NAMALWA (cell line): Measurements from ENCODE around the gene KIF21A.

Experiments used
- DNase-seq: peaks from one replicate; pipeline ENCODE4 v3.0.0-alpha.2; 2015; ENCODE audit warnings: low spot score

The KIF21A gene

DNA sequence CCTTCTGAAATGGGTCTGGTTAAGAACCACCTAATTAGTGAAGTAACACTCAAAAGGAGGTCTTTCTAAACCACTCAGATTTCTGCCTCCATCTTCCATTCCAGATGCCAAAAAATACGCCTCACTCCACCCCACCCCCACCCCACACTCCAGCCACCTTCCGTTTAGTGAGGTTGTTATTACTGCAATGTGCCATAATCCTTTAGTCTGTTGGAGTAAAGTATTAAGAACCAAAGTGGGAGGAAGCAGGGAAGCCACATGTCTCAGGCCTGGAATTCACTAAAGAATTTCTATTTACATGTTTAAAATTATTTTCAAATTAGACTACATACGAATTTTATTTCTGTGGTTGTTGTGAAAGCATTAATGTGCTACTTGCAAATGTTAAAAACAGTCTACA, 7.4 kb downstream of the KIF21A start:
- DNase-seq: no peak

DNA sequence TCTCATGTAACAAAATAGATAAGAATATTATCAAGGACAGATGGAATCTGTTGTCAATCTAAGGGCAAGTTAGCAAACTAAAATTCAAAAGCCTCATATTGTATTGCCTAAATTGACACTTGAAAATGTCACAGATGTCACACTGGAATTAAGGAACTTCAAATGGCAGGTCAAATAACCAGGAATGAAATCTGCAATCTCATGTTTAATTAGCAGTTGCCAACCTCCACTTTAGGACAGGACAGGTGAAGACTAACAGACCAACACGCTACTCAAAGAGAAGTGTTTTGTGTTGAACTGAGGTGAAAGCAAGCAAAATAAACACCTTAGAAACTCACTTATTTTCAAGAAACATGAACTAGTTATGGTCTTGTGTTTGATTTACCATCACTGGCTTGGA, 11.1 kb downstream of the KIF21A start:
- no peak for DNase-seq

DNA sequence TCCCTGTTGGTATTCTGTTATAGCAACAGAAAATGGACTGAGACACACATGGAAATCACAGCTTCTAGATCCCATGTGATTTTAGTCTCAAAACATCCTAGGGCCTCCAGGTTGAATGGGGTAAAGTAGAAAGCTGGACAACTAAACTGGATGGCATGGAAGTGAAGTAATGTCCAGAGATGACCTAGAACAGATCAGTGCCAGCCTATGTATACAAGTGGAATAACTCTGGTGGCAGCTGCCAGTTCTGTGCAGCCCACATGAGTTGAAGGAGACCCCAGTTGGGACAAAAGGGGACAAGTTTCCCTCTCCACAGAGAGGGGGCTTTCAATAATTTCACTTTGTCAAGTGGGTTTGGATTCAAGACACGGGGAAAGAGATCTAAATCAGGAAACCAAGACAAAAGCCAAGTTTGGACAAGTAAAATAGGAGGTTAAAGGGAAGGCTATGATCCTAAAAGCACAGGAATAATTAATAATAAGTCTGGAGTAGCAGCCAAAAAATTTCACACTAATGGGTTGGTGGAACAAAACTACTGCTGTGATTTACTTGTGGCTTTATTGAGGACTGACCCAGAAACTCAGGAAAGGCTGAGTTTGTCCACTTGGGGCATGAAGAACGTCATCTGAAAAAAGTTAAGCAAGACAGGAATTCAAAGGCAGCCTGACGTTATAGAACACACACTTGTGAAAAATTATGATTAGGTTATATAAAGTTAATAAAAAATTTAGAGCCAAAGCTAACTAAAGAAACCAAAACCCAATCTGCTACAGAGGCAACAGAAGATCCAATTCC, 11.7 kb downstream of the KIF21A start:
- no peak for DNase-seq

DNA sequence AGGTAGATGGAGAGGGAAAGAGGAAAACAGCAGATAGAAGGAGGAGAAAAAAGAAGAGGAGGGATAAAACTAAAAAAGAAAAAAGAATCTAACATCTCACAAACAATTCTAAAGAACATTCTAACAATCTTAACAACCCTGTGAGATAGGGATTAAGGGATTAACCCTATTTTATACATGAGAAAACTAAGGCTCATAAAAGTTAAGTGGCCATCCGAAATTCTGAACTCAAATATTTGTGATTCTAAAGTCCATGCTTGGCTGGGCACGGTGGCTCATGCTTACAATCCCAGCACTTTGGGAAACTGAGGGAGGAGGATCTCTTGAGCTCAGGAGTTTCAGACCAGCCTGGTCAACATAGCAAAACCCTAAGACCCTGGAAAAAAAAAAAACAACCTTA, 13.1 kb downstream of the KIF21A start:
- DNase-seq: no peak

DNA sequence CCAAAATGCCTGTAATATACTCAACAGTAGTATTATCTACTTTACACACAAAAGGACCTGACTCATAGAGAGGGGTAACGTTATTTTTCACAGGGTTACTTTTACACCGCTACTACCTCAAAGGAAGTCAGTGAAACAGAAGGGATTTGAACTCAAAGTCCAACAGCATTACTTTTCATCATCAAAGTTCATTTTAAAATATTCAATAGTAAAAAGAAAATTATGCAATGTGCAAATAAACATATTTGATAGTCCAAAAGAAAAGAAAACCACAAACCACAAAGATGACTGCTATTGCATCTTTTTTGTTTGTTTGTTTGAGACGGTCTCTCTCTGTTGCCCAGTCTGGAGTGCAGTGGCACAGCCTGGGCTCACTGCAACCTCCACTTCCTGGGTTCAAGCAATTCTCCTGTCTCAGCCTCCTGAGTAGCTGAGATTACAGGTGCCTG, 15.5 kb downstream of the KIF21A start:
- DNase-seq: no peak

DNA sequence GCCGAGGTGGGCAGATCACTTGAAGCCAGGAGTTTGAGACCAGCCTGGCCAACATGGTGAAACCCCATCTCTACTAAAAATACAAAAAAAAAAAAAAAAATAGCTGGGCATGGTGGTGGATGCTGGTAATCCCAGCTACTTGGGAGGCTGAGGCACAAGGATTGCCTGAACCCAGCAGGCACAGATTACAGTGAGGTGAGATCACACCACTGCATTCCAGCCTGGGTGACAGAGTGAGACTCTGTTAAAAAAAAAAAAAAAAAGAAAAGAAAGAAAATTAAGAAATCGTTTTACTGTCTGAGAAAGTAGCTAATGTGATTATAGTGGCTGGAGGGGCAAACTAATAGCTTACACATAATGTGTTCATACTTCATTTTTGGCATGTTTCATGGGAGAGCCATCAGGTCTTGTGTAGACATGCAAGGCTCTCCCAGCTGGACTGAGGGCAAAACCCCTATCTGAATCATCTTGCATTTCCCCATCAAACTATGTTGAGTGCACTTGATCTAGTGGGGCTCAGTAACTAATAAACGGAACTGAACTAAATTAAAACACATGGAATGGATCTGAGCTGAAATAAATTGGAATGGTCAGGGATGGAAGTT, 16.2 kb downstream of the KIF21A start:
- no peak for DNase-seq

DNA sequence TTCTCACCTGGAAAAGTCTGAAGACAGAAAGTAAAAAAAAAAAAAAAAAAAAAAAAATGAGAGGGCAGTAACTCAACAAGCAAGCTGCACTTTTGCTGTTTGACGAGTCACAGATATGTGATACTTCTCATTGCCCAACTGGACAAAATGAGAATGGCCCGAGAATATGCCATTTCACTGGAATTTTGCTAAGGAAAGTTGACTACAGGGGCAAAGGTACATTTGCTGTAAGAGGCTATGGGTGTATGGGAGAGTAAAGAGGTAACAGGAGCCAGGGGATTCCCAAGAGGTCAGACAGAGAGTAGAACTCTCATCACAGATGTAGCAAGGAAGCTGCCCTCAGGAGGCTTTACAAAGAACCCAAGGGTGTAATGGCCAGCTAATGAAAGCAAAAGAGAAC, 22.9 kb downstream of the KIF21A start:
- no peak for DNase-seq

DNA sequence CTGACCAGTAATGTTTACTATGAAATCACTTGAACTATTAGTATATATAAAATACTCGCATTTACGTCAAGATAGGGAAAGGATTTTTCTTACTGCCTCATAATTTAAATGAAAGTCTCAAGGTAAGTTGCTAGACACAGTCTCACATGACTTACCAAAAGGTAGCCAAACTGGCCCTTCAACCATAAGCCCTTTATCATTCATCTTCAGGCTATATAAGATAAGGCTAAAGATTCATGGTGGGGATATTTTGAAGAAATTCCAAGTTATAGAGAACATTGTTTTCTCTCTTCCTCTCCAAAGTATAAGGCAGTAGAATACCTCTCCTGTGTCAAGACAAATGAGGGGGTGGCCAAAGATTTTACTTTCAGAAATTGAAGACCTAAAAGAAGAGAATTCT, 23.4 kb downstream of the KIF21A start:
- DNase-seq: no peak

DNA sequence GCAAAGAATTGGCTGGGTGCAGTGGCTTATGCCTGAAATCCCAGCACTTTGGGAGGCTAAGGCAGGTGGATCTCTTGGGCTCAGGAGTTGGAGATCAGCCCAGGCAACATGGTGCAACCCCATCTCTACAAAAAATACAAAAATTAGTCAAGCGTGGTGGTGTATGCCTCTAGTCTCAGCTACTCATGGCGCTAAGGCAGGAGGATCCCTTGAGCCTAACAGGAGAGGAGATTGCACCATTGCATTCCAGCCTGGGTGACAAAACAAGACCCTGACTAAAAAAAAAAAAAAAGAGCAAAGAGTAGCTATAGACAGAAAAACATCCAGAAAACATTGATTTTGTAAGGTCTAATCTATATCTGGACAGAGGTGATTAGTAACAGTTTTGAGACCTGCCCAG, 25.0 kb downstream of the KIF21A start:
- DNase-seq: no peak

DNA sequence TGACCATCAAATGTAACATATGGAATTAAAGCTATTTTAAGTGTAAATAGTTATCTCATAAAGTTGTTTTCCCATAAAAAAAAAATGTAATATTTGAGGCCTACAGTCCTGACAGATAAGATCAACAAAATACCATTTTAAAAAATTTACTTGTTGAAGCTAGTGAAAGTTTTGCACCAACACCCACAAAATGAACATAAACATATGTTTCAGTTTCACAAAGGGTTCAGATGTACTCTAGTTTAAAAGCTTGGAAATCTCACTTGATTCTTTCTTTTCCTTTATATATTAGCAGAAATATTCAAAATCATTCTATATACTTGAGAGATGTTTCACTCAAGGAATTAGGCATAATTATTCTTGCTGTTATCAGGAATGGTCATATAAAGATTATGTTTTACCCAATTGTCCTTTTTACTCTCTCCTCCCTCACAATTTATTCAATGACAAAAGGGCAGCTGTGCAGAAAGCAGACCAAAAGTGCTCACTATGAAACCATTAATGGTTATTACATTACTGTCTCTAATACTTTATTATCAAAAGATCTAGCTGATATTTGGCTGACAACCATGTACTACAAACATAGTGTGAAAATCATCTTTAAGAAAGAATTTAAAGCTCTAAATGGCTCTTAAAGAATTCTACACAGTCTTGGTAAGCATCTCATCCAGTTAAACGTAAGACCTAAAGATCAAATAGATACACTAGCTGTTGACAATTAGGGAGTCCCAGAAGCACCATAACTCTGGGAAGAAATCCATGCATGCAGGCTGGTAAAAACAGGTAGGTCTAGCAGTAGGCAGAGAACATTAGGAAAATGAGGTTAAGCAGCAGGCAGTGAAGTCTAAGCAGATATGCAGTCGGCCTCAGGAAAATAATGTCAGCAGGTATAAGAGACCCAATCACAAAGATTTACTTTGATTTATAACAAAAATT, 28.8 kb downstream of the KIF21A start:
- no peak for DNase-seq

DNA sequence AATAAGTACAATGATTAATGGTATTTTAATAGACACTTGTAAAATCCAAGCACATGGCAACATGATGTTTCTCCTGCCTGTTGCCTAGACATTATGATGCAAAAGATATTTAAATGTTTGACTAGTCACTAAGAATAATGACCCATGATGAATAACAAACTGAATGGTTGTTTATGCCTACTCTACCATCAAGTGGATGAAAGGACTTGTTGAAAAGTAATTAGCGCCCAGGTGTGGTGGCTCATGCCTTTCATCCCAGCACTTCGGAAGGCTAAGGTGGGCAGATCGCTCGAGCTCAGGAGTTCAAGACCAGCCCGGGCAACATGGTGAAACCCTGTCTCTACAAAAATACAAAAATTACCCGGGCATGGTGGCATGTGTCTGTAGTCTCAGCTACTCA, 30.7 kb downstream of the KIF21A start:
- no peak for DNase-seq

DNA sequence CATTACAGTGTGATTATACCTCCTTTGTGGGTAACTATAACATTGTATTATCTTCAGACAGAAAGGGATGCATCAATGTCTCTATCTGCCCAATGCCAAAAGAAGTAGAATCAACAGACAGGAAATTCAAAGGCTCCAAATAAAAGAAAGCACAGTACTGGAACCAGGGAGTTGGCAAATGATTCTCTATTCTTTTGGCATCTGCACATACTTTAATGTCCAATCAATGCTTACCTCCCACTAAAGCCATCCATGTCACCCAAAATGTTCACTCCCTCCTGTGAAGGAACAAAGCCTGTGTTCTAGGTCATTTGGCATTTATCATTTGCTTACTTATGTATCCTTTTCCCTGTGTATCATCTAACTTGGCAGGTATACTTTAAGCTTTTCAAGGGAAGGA, 36.7 kb downstream of the KIF21A start:
- no peak for DNase-seq

DNA sequence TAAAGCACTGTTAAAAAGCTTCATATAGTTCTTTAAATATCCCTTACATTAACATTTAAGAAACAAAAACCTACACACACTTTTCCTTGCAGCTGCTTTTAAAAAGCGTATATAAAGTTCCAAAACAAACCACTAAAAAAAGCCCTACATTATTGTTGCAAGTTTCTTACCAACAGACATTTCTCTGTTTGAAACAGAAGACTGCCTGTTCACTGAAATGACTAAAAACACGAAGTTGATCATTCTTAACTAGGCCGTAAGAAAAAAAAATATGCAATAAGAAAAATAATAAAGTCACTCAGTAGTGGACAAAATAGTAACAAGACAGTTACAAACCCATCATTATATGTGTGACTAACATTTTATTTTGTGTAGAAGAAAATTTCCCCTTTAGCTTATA, 37.3 kb downstream of the KIF21A start:
- DNase-seq: no peak

DNA sequence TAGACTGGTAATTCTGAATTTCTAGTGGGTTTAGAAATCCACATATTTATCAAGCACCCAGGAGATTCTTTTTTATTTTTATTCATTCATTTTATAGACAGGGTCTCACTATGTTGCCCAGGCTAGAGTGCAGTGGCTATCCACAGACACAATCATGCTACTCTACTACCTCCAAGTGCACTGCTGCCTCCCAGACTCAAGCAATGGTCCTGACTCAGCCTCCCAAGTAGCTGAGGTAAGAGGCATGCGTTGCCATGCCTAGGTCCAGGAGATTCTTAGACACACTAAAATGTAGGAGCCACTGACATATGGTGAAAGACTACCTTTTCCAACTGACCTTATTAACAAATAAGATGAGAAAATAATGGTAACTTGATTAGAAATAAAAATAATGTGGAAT, 38.9 kb downstream of the KIF21A start:
- DNase-seq: no peak

DNA sequence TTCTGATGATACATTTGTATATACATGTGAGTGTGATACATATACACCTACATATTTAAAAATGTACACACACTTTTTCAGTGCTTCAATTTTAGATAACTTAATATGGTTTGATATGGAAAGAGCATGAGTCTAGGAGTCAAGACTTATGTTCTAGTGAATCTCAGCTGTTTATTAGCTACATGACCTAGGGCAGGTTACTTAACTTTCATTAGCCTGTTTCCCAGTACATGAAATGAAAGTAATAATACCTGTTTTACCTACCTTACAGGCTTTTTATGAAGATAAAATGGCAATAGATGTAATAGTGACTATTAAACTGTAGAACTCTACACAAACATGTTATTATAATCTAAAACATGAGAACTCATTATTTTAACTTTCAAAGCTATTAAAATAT, 39.5 kb downstream of the KIF21A start:
- no peak for DNase-seq

DNA sequence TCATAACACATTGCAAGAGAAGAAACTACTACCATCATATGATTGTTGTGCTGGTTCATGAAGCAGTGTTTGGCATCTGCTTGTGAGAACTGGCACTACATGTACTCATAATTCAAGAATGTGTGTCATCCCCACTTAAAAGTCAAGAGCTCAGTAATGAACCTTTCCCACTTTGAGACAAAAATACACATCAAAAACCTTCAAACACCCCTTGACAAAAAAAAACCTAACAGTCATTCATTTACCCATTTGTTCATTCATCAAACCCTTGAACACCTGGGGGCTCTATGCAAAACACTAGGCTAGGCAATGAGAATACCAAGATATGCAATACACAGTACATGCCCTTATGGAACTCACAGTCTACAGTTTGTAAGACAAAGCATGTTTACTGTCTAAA, 40.0 kb downstream of the KIF21A start:
- DNase-seq: no peak

DNA sequence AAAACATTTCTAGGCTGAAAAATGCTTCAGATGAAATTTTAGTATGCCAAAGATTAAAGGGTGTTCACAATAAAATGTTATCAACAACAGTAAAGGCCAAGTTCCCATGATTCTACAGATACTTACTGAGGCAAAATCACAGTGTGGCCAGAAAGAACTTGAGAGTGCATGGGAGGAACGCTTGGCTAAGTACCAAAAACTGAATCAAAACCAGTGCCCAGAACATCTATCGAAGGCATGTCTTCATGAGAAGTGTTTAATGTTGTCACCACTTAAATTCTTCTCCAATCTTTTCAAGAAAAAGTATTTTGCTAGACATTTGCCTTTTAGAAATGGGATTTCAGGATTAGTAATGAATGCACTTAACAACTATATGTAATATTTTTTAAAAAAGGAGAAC, 41.5 kb downstream of the KIF21A start:
- DNase-seq: no peak

DNA sequence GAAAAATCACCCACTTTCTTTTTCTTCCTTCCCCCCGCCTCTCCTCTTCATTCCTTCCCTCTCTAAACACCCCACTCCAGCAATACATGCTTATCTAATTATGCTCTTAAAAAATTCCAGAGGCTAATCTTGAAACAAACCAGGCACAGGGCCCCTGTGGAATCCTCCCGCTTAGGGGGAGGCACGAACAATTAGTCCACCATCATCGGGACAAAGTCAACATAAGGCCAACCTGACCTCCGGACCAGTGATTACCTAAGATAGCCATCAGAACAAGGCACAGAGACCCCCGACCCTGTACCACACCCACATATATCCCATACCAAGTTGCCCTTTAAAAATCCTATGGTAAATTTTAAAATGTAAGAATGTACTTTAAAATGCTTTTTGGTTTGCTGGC, 47.1 kb downstream of the KIF21A start:
- DNase-seq: no peak

DNA sequence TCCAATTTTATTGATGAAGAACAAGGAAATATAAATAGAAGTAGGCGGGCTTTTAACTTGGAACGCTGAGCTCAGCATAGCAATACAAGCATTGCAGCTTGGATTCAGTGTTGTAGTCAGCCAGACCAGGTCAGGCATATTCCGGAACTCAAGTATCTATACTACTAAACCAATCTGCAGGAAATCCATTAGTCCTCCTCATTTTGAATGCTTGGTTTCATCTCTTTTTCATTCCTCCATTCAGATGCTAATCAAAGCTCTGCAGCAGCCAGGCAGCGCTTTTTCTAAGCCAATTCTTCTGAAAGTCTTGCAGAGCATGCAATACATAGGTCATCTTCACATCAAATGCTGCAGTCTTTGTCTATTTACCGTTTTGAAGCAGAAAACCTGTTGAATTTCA, 49.0 kb downstream of the KIF21A start:
- no peak for DNase-seq

DNA sequence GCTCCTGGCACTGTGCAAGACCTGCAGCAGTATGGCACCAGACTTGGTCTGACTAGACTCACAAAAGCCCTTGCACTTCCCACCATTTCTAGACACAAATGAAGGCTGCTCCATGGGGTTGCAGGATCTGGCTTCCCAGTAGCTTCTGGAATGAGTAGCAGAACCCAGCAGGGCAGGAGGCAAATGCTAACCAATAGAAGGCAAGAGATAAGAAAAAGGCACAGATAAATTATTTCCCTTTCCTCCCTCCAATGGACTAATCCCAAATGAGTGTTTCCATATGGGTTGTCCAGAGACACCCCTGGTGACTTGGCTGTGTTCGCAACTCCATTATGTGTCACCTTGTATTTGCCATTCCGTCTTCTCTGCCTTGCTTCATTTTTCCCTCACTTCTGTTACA, 49.7 kb downstream of the KIF21A start:
- no peak for DNase-seq

DNA sequence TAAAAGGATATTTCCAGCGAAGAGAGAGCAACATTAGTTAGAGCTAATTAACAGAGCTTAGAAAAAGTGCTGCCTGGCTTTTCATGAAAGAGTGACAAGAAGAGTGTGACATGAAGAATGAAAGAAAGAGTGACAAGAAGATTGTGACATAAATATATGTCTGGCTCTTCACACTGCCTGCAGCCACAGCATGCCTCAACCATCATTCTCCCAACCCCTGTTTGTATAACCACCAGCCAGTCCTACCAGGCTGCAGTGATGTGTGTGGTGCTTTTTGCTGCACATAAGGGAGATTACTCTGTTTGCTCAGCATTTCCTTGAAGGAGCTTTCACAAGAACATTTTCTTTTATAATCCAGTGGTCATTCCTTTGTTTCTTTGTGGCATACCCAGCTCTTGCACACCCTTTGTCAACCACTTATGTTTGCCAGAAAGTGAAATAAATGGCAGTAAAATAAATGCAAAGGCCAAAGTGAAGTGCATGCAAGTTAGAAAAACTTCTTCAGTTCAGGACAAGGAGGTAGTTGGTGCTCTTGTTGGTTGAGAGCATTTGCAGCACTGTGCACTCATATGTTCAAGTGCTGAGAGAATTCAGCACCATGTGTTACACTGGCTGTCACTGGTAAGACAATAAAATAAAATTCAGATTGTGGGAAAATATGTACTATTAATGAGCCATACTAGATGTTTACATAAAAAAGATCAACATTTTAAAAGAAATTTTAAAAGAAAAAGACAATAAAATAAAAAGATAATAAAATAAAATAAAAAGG, 50.6 kb downstream of the KIF21A start:
- DNase-seq: no peak

DNA sequence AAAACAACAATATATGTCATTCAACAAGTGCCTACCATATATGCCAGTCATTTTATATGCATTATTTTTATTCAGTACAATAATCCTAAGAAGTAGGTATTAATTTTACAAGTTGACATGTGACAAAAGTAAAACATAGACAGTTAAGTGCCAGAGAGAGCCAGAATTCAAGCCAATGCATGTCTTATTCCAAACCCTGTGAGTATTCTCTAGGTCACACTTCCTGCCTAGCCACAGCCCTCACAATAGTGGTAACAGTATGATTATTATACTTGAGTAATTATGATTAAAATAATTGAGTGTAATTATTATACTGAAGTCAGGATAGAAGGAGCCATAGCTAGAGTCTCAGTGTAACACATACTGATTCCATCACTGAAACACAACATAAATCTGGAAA, 52.2 kb downstream of the KIF21A start:
- no peak for DNase-seq
